Measurements from ENCODE around the gene CLN3. TPM values are rescaled to one million over a fixed set of nuclear protein-coding genes. Genes with fewer than 3 reads are reported as not detected.
"Not testable (repeated sequence)": the region's sequence is repeated elsewhere in the genome, so short reads cannot be mapped to it uniquely, and the experiment has no call there.

The CLN3 gene
- total RNA-seq, 1 donor from 2014 or later, result 38.1 TPM

- no peak for DNase-seq (ENCODE audit: low spot score)
Measured at GRCh38 chr16:28513484-28514181, 21.8 kb upstream of the CLN3 start.

GRCh38 chr16:28511801-28512789, 20.2 kb upstream of the CLN3 start:
- DNase-seq (ENCODE audit: low spot score), result no peak

GRCh38 chr16:28511031-28511430, 19.2 kb upstream of the CLN3 start:
- DNase-seq (ENCODE audit: low spot score), result no peak

GRCh38 chr16:28505489-28506137, 13.7 kb upstream of the CLN3 start:
- DNase-seq (ENCODE audit: low spot score), result no peak

GRCh38 chr16:28504707-28505404, 13.0 kb upstream of the CLN3 start:
- no peak for DNase-seq (ENCODE audit: low spot score)

GRCh38 chr16:28503470-28504259, 11.8 kb upstream of the CLN3 start:
- DNase-seq (ENCODE audit: low spot score), result no peak

GRCh38 chr16:28502290-28502689, 10.4 kb upstream of the CLN3 start:
- no peak for DNase-seq (ENCODE audit: low spot score)

GRCh38 chr16:28501258-28502232, 9.7 kb upstream of the CLN3 start:
- no peak for DNase-seq (ENCODE audit: low spot score)

- DNase-seq (ENCODE audit: low spot score), result not testable (repeated sequence)
Measured at GRCh38 chr16:28500476-28501180, 8.8 kb upstream of the CLN3 start.

GRCh38 chr16:28499854-28500253, 8.0 kb upstream of the CLN3 start:
- DNase-seq (ENCODE audit: low spot score), result no peak

- DNase-seq (ENCODE audit: low spot score), result no peak
Measured at GRCh38 chr16:28498666-28499381, 7.0 kb upstream of the CLN3 start.

GRCh38 chr16:28497861-28498599, 6.2 kb upstream of the CLN3 start:
- no peak for DNase-seq (ENCODE audit: low spot score)

- no peak for DNase-seq (ENCODE audit: low spot score)
Measured at GRCh38 chr16:28497386-28497785, 5.5 kb upstream of the CLN3 start.

GRCh38 chr16:28496844-28497243, 5.0 kb upstream of the CLN3 start:
- DNase-seq (ENCODE audit: low spot score), result no peak

- no peak for DNase-seq (ENCODE audit: low spot score)
Measured at GRCh38 chr16:28495795-28496749, 4.2 kb upstream of the CLN3 start.

- no peak for DNase-seq (ENCODE audit: low spot score)
Measured at GRCh38 chr16:28495098-28495793, 3.4 kb upstream of the CLN3 start.

Data from mucosa of gallbladder (tissue), 1 donor.